HG02943 (cell line): ENCODE data around the gene ZNF683.

Experiments
- ATAC-seq: cut with Tn5 transposase; IDR thresholded peaks from one replicate; pipeline ENCODE4 v1.9.1; 2021; ENCODE audit warnings: mild to moderate bottlenecking, low read depth, moderate library complexity; ENCODE audit not compliant: unreplicated experiment

Gene ZNF683

DNA sequence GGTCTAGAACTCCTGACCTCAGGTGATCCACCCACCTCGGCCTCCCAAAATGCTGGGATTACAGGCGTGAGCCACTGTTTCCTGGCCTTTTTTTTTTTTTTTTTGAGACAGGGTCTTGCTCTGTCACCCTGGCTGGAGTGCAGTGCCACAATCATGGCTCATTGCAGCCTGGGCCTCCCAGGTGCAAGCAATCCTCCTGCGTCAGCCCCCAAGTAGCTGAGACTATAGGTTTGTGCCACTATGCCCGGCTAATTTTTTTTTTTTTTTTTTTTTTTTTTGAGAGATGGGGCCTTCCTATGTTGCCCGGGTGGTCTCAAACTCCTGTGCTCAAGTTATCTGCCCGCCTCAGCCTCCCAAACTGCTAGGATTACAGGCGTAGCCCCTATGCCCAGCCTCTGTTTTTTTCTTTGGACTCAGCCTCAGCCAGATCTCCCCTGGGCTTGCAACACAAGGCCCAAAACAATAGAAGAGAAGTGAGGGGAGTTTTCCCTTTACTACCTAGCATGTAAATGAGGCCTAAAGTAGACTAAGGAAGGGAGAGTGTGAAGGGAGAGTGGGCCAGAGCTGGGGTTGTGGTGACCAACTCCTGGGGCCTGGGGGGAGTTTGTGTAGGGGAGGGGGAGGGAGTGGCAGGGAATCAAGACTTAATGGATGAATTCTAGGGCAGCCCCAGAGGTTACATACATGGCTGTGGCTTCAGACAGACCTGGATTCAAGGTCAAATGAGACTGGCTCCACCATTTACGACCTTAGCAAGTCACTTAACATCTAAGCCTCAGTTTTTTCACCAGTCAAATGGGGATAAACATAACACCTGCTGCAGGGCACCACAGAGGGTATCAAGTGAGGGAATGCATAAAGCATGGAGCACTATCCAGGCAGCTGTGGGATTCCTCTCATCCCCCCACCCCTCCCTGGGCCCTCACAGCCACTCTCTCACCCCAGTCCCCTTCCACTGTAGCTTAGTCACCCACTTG is 56.4 kb downstream of the ZNF683 start:
- no peak for ATAC-seq

DNA sequence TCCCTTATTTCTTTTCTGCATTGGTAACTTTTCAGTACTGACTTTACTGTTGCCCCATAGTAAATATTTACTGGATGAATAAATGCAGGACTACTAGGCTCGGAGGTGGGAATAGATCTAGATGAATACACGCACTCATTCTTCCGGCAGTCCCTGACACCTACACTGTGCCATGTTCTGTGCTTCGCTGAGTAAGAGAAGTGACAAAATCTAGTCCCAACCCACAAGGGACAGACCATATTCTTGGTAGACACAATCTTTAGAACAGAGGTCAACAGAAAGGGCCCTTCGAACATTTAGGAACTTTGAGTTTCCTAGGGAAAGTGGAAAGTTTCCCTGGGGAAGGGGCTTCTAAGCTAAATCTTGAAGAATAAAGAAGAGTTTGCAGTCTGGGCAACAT is 58.0 kb downstream of the ZNF683 start:
- no peak for ATAC-seq
